Middle frontal gyrus (tissue), 1 donor: ENCODE measurements around the gene OR1A1.
"Not testable (repeated sequence)": the region's sequence is repeated elsewhere in the genome, so short reads cannot be mapped to it uniquely, and the experiment has no call there.

ENCODE experiments used
- DNase-seq: peaks from one replicate; pipeline ENCODE4 v3.0.0-alpha.2; 2015; ENCODE audit warnings: low spot score; ENCODE audit errors: extremely low spot score

Gene OR1A1, protein sequence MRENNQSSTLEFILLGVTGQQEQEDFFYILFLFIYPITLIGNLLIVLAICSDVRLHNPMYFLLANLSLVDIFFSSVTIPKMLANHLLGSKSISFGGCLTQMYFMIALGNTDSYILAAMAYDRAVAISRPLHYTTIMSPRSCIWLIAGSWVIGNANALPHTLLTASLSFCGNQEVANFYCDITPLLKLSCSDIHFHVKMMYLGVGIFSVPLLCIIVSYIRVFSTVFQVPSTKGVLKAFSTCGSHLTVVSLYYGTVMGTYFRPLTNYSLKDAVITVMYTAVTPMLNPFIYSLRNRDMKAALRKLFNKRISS

GRCh38 chr17:3207367-3207766 is at the start of gene OR1A1:
TSS of gene OR1A1 (plus strand) at chr17:3207667. CDS start at chr17:3215621, 7,954 bp downstream.
- no peak for DNase-seq

- no peak for DNase-seq
Measured at GRCh38 chr17:3167574-3167973, 39.9 kb upstream of the OR1A1 start.

DNA sequence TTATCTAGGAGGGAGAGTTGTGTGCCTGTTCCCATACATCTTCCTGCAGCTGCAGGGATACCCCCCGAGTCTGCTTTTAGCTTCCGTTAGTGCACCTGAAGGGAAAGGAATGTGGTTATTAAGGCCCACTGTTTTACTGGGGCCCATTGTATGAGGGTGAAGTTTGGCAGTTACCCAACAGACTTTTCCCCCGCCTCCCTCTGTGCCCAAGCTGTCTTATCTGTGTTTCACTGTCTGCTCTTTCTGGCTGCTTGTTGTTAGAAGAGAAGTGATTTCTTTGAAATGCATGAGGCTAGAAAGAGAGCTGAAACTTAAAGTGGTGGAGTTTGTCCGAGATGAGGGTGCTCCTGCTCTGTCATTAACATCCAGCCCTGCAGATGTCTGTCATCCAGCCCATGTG is 17.5 kb upstream of the OR1A1 start:
- DNase-seq: no peak

GRCh38 chr17:3197219-3197618 is 10.2 kb upstream of the OR1A1 start, which contains the start of gene OR1A2:
TSS of gene OR1A2 (plus strand) at chr17:3197519. CDS start at chr17:3197519, 0 bp downstream.
- DNase-seq: no peak

- no peak for DNase-seq
Measured at GRCh38 chr17:3208484-3208883, 1.0 kb downstream of the OR1A1 start.

DNA sequence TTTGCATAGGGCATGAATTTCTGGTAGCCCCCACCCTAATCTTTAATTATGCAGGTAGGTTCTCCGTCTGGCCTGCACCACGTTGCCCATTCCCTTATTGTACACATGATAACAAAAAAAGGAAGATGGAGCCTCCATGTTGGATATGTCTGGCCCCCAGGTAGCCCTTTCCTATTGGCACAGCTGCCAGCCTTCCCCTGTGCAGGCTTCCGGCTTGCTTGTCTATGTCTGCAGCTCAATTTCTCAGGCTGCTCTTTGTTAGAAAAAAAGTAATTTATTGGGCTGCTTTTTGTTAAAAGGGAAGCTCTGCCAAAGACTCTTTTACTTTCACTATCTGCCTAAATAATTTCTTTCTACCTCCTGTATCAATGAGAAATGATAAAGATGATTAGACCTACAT is 5.5 kb downstream of the OR1A1 start:
- DNase-seq: no peak

- DNase-seq: no peak
Measured at GRCh38 chr17:3213587-3213986, 6.1 kb downstream of the OR1A1 start.

- DNase-seq: not testable (repeated sequence)
Measured at GRCh38 chr17:3219978-3220377, 12.5 kb downstream of the OR1A1 start.

- no peak for DNase-seq
Measured at GRCh38 chr17:3221850-3222249, 14.4 kb downstream of the OR1A1 start.

GRCh38 chr17:3222505-3222904 is 15.0 kb downstream of the OR1A1 start:
- DNase-seq: no peak

GRCh38 chr17:3224721-3225352 is 17.4 kb downstream of the OR1A1 start:
- not testable (repeated sequence) for DNase-seq

DNA sequence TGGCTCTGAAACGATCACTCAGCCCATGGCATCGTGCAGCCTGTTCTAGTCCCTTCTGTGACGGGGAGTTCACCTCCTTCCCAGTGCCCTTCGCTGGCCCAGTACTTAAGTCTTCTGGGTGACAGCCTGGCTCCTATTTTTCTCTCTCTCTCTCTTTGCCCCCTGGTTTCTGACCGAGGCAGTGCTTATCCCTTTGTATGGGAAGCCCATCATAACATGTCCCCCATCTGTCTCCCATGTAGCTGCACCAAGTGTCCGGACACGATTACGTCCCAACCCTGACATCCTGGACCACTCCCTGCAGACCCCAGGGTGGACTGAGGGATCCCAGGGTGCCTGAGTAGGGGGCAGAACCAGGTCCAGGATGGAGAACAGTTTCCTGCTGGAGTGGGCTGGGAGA is 24.8 kb downstream of the OR1A1 start:
- DNase-seq: not testable (repeated sequence)

GRCh38 chr17:3238685-3239084 is 31.2 kb downstream of the OR1A1 start:
- DNase-seq: not testable (repeated sequence)

DNA sequence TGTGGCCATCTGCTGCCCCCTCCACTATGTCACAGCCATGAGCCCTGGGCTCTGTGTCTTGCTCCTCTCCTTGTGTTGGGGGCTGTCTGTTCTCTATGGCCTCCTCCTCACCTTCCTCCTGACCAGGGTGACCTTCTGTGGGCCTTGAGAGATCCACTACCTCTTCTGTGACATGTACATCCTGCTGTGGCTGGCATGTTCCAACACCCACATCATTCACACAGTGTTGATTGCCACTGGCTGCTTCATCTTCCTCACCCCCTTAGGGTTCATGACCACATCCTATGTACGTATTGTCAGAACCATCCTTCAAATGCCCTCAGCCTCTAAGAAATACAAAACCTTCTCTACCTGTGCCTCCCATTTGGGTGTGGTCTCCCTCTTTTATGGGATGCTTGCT is 33.6 kb downstream of the OR1A1 start:
- DNase-seq: not testable (repeated sequence)

DNA sequence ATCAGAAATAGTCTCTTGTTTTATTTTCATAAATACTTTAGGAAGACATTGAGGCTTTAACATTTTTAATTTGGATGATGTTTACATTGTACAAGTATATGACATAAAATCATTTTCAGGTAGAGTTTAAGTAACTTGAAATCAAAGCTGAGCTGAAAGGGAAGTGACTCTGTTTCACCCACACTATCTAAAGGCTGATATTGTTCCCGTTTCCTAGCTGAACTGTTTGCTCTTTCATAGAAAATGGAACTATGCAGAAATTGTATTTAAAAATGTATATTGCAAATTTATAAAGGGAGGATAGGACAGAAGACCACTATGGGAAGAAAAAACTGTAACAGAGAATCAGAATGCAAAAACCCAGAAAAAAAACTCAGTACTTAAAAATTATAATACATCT is 37.4 kb downstream of the OR1A1 start:
- DNase-seq: not testable (repeated sequence)

- not testable (repeated sequence) for DNase-seq
Measured at GRCh38 chr17:3249013-3249412, 41.5 kb downstream of the OR1A1 start.

GRCh38 chr17:3256575-3256974 is 49.1 kb downstream of the OR1A1 start:
- no peak for DNase-seq

GRCh38 chr17:3260163-3260562 is 52.7 kb downstream of the OR1A1 start:
- no peak for DNase-seq

DNA sequence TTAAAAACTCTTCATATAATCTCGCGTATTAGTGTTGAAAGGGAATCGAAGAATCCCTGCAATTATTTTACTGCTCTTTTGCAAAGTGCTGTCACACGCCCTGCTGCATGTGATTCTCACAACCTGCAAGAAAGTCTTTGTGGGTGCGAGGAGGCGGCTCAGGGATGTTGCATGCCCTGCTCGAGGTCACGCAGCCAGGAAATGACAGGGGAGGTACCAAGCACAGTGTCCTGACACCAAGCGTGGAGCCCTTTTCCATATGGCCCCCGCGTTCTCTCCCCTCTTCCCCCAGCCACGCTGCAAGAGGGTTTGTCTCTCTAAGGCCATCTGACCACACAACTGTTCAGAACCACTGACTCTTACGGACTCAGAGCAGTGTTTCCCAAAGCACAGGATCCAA is 53.1 kb downstream of the OR1A1 start:
- no peak for DNase-seq
